LNCAP (cell line): ENCODE results near the gene TSKU.

Source experiments
- CTCF ChIP-seq: fragments of 450-650 bp; IDR thresholded peaks from 2 replicates; pipeline ENCODE4 v1.5.1; 2017; ENCODE audit warnings: mild to moderate bottlenecking

Gene TSKU

GRCh38 chr11:76747153-76747914 lies 35.8 kb upstream of the TSKU start:
- no peak for TF ChIP-seq CTCF

- TF ChIP-seq CTCF, result no peak
Observed at GRCh38 chr11:76747915-76748860, 35.0 kb upstream of the TSKU start.

GRCh38 chr11:76748948-76749347 lies 34.2 kb upstream of the TSKU start:
- no peak for TF ChIP-seq CTCF

- no peak for TF ChIP-seq CTCF
Observed at GRCh38 chr11:76750067-76750466, 33.1 kb upstream of the TSKU start.

GRCh38 chr11:76750746-76751145 lies 32.4 kb upstream of the TSKU start:
- no peak for TF ChIP-seq CTCF

GRCh38 chr11:76752321-76753143 lies 30.6 kb upstream of the TSKU start:
- no peak for TF ChIP-seq CTCF

- TF ChIP-seq CTCF, result no peak
Observed at GRCh38 chr11:76753449-76753848, 29.7 kb upstream of the TSKU start.
